GM06990 (cell line): Measurements from ENCODE around the gene TIMM50.
A peak's percentile ranks its signal among the peaks of the same experiment; 100 is the strongest.

Experiments used
- DNase-seq: peaks from one replicate; pipeline ENCODE4 v3.0.0-alpha.2; 2011; ENCODE audit not compliant: insufficient read length; ENCODE audit errors: extremely low read depth
- H3K27me3 ChIP-seq: replicated peaks from 2 replicates; pipeline ENCODE4 v1.6.0; 2011; ENCODE audit warnings: low read length; ENCODE audit not compliant: control insufficient read depth, insufficient read depth
- H3K36me3 ChIP-seq: 2 replicates; pipeline ENCODE4 v1.5.1; 2011; ENCODE audit warnings: low read length; ENCODE audit not compliant: control insufficient read depth, insufficient read depth
- H3K4me3 ChIP-seq: replicated peaks from 2 replicates; pipeline ENCODE4 v1.5.1; 2011; ENCODE audit warnings: low read depth, mild to moderate bottlenecking, control low read depth, low read length
- TF ChIP-seq, protein P1 (sequence below): IDR thresholded peaks from 2 replicates; pipeline ENCODE4 v1.5.1; 2011; ENCODE audit warnings: low read length, control low read depth, mild to moderate bottlenecking, inconsistent platforms; ENCODE audit not compliant: insufficient read depth, poor library complexity, severe bottlenecking

The TIMM50 gene

DNA sequence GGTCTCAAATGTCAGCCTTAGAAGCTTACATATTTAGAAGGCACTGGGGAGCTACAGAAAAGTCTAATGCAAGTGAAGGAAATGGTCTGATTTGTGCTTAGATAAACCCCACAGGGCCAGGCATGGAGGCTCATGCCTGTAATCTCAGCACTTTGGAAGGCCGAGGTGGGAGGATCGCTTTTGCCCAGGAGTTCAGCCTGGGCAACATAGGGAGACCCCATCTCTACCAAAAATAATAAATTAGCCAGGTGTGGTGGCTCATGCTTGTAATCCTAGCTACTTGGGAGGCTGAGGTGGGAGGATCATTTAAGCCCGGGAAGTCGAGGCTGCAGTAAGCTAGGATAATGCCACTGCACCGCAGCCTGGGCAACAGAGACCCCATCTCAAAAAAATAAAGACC lies 15.4 kb downstream of the TIMM50 start:
- Histone ChIP-seq H3K27me3 (no peaks in the 10 kb centered on the region; the same call in 1 of the 2 replicates), H3K4me3 (no peak overlapping the region), H3K36me3 (peaks cover 1% of the 10 kb centered on the region; the same call in 1 of the 2 replicates)
- TF ChIP-seq, protein P1, sequence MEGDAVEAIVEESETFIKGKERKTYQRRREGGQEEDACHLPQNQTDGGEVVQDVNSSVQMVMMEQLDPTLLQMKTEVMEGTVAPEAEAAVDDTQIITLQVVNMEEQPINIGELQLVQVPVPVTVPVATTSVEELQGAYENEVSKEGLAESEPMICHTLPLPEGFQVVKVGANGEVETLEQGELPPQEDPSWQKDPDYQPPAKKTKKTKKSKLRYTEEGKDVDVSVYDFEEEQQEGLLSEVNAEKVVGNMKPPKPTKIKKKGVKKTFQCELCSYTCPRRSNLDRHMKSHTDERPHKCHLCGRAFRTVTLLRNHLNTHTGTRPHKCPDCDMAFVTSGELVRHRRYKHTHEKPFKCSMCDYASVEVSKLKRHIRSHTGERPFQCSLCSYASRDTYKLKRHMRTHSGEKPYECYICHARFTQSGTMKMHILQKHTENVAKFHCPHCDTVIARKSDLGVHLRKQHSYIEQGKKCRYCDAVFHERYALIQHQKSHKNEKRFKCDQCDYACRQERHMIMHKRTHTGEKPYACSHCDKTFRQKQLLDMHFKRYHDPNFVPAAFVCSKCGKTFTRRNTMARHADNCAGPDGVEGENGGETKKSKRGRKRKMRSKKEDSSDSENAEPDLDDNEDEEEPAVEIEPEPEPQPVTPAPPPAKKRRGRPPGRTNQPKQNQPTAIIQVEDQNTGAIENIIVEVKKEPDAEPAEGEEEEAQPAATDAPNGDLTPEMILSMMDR, result no peak
- DNase-seq, result no peak

GRCh38 chr19:39497701-39497995 lies 17.0 kb downstream of the TIMM50 start:
- no peak overlapping the region for H3K4me3 ChIP-seq
- no peak for DNase-seq

GRCh38 chr19:39497996-39498797 lies 17.6 kb downstream of the TIMM50 start:
- Histone ChIP-seq H3K27me3 (no peaks in the 10 kb centered on the region; the same call in 1 of the 2 replicates), H3K4me3 (peak overlapping the region; percentile 9; the same call in 1 of the 2 replicates), H3K36me3 (no peaks in the 10 kb centered on the region)
- TF ChIP-seq, protein P1, result peak; percentile 40
- peak; percentile 68 for DNase-seq

More at GRCh38 chr19:39497701-39497995, 17.0 kb downstream of the TIMM50 start:
- no peaks in the 10 kb centered on the region; the same call in 1 of the 2 replicates for H3K27me3 ChIP-seq
- H3K36me3 ChIP-seq, result no peaks in the 10 kb centered on the region
- TF ChIP-seq, protein P1, result no peak

- DNase-seq, result no peak
- no peaks in the 10 kb centered on the region for H3K36me3 ChIP-seq
- H3K4me3 ChIP-seq, result peak within 1 kb of the TSS; percentile 26; the same call in 1 of the 2 replicates
- H3K27me3 ChIP-seq, result no peaks in the 10 kb centered on the region; the same call in 1 of the 2 replicates
- TF ChIP-seq, protein P1, result no peak
Measured at GRCh38 chr19:39498798-39499642, 18.4 kb downstream of the TIMM50 start, which contains the start of gene DLL3. Gene DLL3 (plus strand): TSS chr19:39498947. CDS start chr19:39498975, 28 bp downstream.

GRCh38 chr19:39499932-39500331 lies 19.3 kb downstream of the TIMM50 start:
- no peaks in the 10 kb centered on the region; the same call in 1 of the 2 replicates for H3K27me3 ChIP-seq
- no peak for DNase-seq
- TF ChIP-seq, protein P1, result no peak
- no peaks in the 10 kb centered on the region for H3K36me3 ChIP-seq
- no peak overlapping the region for H3K4me3 ChIP-seq
